HepG2 (cell line): ENCODE measurements around the gene VWC2L. TPM values are rescaled to one million over a fixed set of nuclear protein-coding genes. Genes with fewer than 3 reads are reported as not detected.

ENCODE experiments used
- ATAC-seq: fragments of 200-7000 bp; cut with Tn5 transposase; 3 replicates; pipeline ENCODE4 v1.9.1; 2020; ENCODE audit warnings: mild to moderate bottlenecking, moderate library complexity
- BruUV-seq: library from RNA; stranded (reverse); fragments of 400-500 nt; replicated peaks from 2 replicates; lab custom pipeline; 2021; lab: Mats Ljungman, UMichigan
- CTCF ChIA-PET: fragments of 300-600 bp; formaldehyde crosslinking; extraction: SDS; loops from one replicate; lab custom pipeline; 2021; ENCODE audit warnings: low total read pairs, inconsistent platforms, low intra/inter-chr PET ratio; lab: Yijun Ruan, JAX
- POLR2A ChIA-PET: fragments of 350-600 bp; sonication (Branson Sonifier 250); formaldehyde crosslinking; loops from one replicate; lab custom pipeline; 2020; ENCODE audit warnings: antibody characterized with exemption, inconsistent platforms; lab: Yijun Ruan, JAX
- DNase-seq: peaks from one replicate; pipeline ENCODE4 v3.0.0-alpha.2; 2015; ENCODE audit warnings: low spot score
- FAIRE-seq: peaks from 3 replicates; lab custom pipeline; 2011; peaks lifted over from hg19 to GRCh38; lab: Jason Lieb, UNC
- H2AFZ ChIP-seq: one replicate; pipeline ENCODE4 v1.6.1; 2011; ENCODE audit warnings: low read length, inconsistent platforms
- H3K27ac ChIP-seq: fragments of 300-600 bp; 3 replicates; pipeline ENCODE4 v1.8.0; 2011; ENCODE audit warnings: mixed run types, mild to moderate bottlenecking, mixed read lengths, low read length, inconsistent platforms; ENCODE audit not compliant: insufficient read depth; ENCODE audit errors: extremely low read length
- H3K27me3 ChIP-seq, 2 experiments: fragments of 200-600 bp in 1 of 2; 2 replicates in 1 of 2; 3 replicates in 1 of 2; pipeline versions ENCODE4 v1.6.0 to v1.8.0; 2011; ENCODE audit warnings: low read length in 2 of 2, mild to moderate bottlenecking in 2 of 2, moderate library complexity in 2 of 2, inconsistent platforms in 1 of 2; ENCODE audit not compliant: insufficient read depth in 2 of 2, control insufficient read depth in 1 of 2
- H3K36me3 ChIP-seq, 2 experiments: fragments of 200-600 bp in 1 of 2; replicated peaks in 1 of 2; 2 replicates in 1 of 2; 3 replicates in 1 of 2; pipeline versions ENCODE4 v1.5.1 to v1.8.0; 2011; ENCODE audit warnings: low read length in 2 of 2, inconsistent platforms in 1 of 2; ENCODE audit not compliant: insufficient read depth in 2 of 2, control insufficient read depth in 1 of 2
- H3K4me1 ChIP-seq: 2 replicates; pipeline ENCODE4 v1.5.1; 2012; ENCODE audit warnings: low read length, inconsistent platforms; ENCODE audit not compliant: insufficient read depth
- H3K4me2 ChIP-seq: 2 replicates; pipeline ENCODE4 v1.6.0; 2011; ENCODE audit warnings: low read depth, low read length, inconsistent platforms
- H3K4me3 ChIP-seq, 3 experiments: fragments of 200-600 bp in 1 of 3; sonication (generic), shearing (Covaris generic) in 1 of 3; replicated peaks in 1 of 3; 2 replicates each; pipeline ENCODE4 v1.5.1; 2011 to 2016; ENCODE audit warnings: low read length in 3 of 3, inconsistent platforms in 2 of 3, low read depth in 2 of 3, mild to moderate bottlenecking in 2 of 3, control low read depth in 1 of 3, mixed read lengths in 1 of 3; ENCODE audit not compliant: insufficient read depth in 1 of 3
- H3K79me2 ChIP-seq: one replicate; pipeline ENCODE4 v1.6.1; 2011; ENCODE audit warnings: low read length, inconsistent platforms; ENCODE audit not compliant: insufficient read depth
- H3K9ac ChIP-seq: 2 replicates; pipeline ENCODE4 v1.6.0; 2011; ENCODE audit warnings: mild to moderate bottlenecking, low read depth, low read length, inconsistent platforms; ENCODE audit not compliant: insufficient read depth
- H3K9me3 ChIP-seq: 2 replicates; pipeline ENCODE4 v1.5.1; 2012; ENCODE audit warnings: mild to moderate bottlenecking, low read length
- H4K20me1 ChIP-seq: 2 replicates; pipeline ENCODE4 v1.6.0; 2011; ENCODE audit warnings: inconsistent platforms, mild to moderate bottlenecking, low read length, moderate library complexity; ENCODE audit not compliant: insufficient read depth
- EED ChIP-seq: sonication (generic); formaldehyde crosslinking; IDR thresholded peaks from 2 replicates; pipeline ENCODE4 v1.5.0; 2020; ENCODE audit warnings: mild to moderate bottlenecking, missing genetic modification reagents
- HDAC6 ChIP-seq: fragments of 200-600 bp; sonication (generic); IDR thresholded peaks from 2 replicates; pipeline ENCODE4 v1.7.0; 2017; ENCODE audit warnings: mild to moderate bottlenecking, antibody characterized with exemption, low read length, low read depth
- KAT8 ChIP-seq: IDR thresholded peaks from 2 replicates; pipeline ENCODE4 v1.6.1; 2016; ENCODE audit warnings: missing genetic modification reagents, missing compliant biosample characterization
- KLF12 ChIP-seq: sonication (generic); formaldehyde crosslinking; IDR thresholded peaks from 2 replicates; pipeline ENCODE4 v1.4.0; 2020; ENCODE audit warnings: missing genetic modification reagents, borderline replicate concordance
- MTF2 ChIP-seq: sonication (generic); formaldehyde crosslinking; IDR thresholded peaks from 2 replicates; pipeline ENCODE4 v1.5.0; 2020; ENCODE audit warnings: missing genetic modification reagents, borderline replicate concordance
- POLR2G ChIP-seq: fragments of 200-400 bp; formaldehyde crosslinking; IDR thresholded peaks from 2 replicates; pipeline ENCODE4 v1.6.1; 2018; ENCODE audit warnings: mild to moderate bottlenecking, low read depth, low read length, moderate library complexity
- SP4 ChIP-seq: sonication (generic); formaldehyde crosslinking; IDR thresholded peaks from 2 replicates; pipeline ENCODE4 v1.8.1; 2023; ENCODE audit warnings: mild to moderate bottlenecking, missing genetic modification reagents
- SUZ12 ChIP-seq: fragments of 150-350 bp; IDR thresholded peaks from 2 replicates; pipeline ENCODE4 v1.6.1; 2014; ENCODE audit warnings: low read depth, low read length
- ZNF121 ChIP-seq: sonication (generic); formaldehyde crosslinking; IDR thresholded peaks from 2 replicates; pipeline ENCODE4 v1.5.0; 2020; ENCODE audit warnings: mild to moderate bottlenecking, missing genetic modification reagents
- ZNF678 ChIP-seq: sonication (generic); formaldehyde crosslinking; IDR thresholded peaks from 2 replicates; pipeline ENCODE4 v1.4.0; 2020; ENCODE audit warnings: mild to moderate bottlenecking, missing genetic modification reagents
- WGBS: methylation state at CpG from one replicate; pipeline ENCODE4 v1.1.6; 2017; ENCODE audit warnings: low lambda C conversion rate; 5-methylcytosine and 5-hydroxymethylcytosine counted together
- in situ Hi-C: cut with HindIII; loops from 2 replicates; pipeline ENCODE4 v1.10.0; 2017; ENCODE audit warnings: low pct_unique_long_range_greater_than_20kb; ENCODE audit not compliant: extremely low pct_ligation_motif_present
- intact Hi-C: fragments of 100-400 bp; cut with micrococcal nuclease; formaldehyde crosslinking; loops from one replicate; pipeline ENCODE4 v1.10.0; 2022; ENCODE audit not compliant: unreplicated experiment
- polyA plus RNA-seq, 8 experiments: library from polyadenylated mRNA; depleted of rRNA in 3 of 8; stranded (reverse) in 7 of 8; unstranded in 1 of 8; fragments of >200 nt; fragmentation: Illumina TruSeq in 4 of 8; extraction: Trizol in 4 of 8; gene quantifications; 2 replicates each; pipeline versions ENCODE4 v1.2.1 to v1.2.3, GENCODE V29; 2011 to 2016; ENCODE audit warnings: low read depth in 4 of 8, missing spikeins in 1 of 8, mixed read lengths in 1 of 8; ENCODE audit not compliant: insufficient read depth in 1 of 8
- total RNA-seq, 5 experiments: library from RNA; depleted of rRNA; stranded (reverse); fragments of >200 nt; fragmentation: Illumina TruSeq; extraction: Trizol; gene quantifications; 2 replicates each; pipeline ENCODE4 v1.2.3, GENCODE V29; 2016; ENCODE audit warnings: low read depth in 1 of 5
- TF ChIP-seq, protein P1 (sequence below): sonication (generic); formaldehyde crosslinking; IDR thresholded peaks from 2 replicates; pipeline ENCODE4 v1.5.0; 2020; ENCODE audit warnings: missing genetic modification reagents, mild to moderate bottlenecking, borderline replicate concordance

Gene VWC2L
- total and polyA plus RNA-seq, 2 of the 13 experiments (the other 11 are each of a cell fraction or from before 2014, with no cell fraction given): not detected

DNA sequence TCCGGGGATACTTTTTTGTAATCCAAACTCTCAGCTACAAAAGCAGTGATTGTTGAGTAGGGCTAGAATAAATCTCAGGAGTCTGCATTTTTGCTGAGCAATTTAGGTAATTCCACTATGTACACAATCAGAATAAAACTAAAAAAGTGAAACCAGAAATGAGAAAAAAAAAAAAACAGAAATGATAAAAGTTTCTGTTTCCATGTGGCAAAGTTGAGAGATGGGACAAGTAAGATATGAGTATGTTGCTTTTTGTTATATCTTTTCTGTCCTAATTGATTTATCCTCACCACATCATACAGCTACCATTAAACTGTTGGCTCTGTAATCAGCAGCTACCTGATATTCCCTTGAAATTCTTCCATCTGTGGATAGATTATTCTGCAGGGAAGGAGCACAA is 92.7 kb downstream of the VWC2L start (continued):
- TF ChIP-seq, protein P1, sequence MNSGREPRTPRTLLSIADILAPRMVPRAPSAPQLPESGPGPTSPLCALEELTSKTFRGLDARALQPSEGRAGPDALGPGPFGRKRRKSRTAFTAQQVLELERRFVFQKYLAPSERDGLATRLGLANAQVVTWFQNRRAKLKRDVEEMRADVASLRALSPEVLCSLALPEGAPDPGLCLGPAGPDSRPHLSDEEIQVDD: no peak
- TF ChIP-seq MTF2 (CRISPR knock-in tag): no peak
- no peak for TF ChIP-seq EED (CRISPR knock-in tag)
- TF ChIP-seq SUZ12: no peak
- no peak for TF ChIP-seq KLF12 (CRISPR knock-in tag)
- TF ChIP-seq SP4 (CRISPR knock-in tag): no peak
- no peak for TF ChIP-seq KAT8
- TF ChIP-seq, all 625 proteins: peak for 0

DNA sequence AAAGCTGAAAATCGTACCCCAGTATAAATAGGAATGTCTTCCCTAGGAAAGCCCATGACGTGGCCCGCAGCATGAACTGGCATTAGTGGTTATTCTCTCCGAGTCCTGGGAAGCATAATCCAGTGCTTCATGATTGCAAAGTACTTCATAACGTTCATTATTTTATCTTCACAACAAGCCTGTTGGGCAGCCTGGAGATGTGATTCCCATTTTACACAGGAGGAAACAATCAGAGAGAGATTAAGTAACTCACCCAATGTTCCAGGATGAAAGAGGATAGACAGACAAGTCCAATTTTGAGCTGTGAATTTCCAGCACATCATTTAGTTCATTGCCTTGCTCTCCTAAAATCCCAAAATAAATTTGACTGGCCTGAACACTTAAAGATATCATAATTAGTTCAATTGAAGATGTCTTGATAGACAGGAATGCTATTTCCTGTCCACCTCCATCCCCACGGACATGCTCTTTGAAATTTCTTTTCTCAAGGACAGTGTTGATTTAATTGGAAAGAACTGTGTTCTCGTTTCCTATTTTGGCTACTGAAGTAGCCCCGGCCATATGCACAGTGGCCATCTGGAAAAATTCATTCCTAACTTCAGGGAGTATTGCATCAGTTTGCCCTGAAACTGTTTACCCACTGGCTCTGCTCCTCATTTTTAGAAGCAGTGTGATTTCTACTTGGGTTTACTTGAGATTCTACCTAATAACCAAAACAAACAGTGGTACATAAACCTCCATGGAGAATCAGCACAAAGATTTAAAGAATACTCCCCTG is 93.9 kb downstream of the VWC2L start:
- Histone ChIP-seq H4K20me1 (no peaks in the 10 kb centered on the region), H3K79me2 (no peaks in the 10 kb centered on the region), H3K4me2 (no peak overlapping the region), H3K9me3 (no peaks in the 10 kb centered on the region), H2AFZ (no peak overlapping the region), H3K4me3 (no peak overlapping the region), H3K27me3 (no peaks in the 10 kb centered on the region), H3K4me1 (no peaks in the 10 kb centered on the region), H3K9ac (no peak overlapping the region), H3K36me3 (no peaks in the 10 kb centered on the region), H3K27ac (no peak overlapping the region)
- no TSS peak for BruUV-seq
- in situ Hi-C loops: no loop called here
- WGBS: 7% methylated on average over 8 of the region's 8 CpGs
- TF ChIP-seq POLR2G: no peak
- TF ChIP-seq ZNF678 (CRISPR knock-in tag): no peak
- no peak for TF ChIP-seq ZNF121 (CRISPR knock-in tag)
- TF ChIP-seq HDAC6: no peak
- ATAC-seq: no peak
- FAIRE-seq: no peak
- DNase-seq: no peak
- ChIA-PET CTCF (no interaction called here), POLR2A (no interaction called here)
- intact Hi-C loops: no loop called here
